ENCODE results near the gene PALLD.
"Not testable (repeated sequence)": the region's sequence is repeated elsewhere in the genome, so short reads cannot be mapped to it uniquely, and the experiment has no call there.

PALLD gene

DNA sequence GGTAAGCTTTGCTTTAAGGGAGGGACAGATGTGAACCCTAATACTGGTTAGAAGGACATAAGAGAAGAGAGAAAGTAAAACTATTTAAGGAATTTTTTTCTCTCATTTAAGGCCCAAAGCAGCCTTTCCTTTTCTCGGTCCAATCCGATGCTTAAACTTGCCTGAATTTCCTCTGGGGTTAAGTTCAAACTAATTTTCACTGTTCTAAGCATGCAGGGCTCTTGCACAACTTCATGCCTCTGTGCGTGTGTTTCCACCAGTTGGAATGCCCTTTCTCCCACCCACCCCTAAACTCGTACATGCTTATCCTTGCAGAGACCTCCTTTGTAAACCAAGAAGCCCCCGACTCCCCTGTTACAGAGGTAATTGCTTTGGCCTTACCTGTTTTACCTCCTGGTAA, 308.5 kb downstream of the PALLD start:
- DNase-seq = no peak

DNA sequence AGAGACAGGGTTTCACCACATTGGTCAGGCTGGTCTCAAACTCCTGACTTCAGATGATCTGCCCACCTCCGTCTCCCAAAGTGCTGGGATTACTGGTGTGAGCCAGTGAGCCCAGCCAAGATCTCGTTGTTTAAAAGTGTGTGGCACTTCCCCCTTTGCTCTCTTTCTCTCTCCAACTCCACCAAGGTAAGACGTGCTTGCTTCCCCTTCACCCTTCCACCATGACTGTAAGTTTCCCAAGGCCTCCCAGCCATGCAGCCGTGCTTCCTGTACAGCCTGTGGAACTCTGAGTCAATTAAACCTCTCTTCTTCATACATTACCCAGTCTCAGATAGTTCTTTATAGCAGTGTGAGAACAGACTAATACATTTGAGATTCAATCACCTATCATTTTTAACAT, 309.4 kb downstream of the PALLD start:
- DNase-seq = not testable (repeated sequence)

DNA sequence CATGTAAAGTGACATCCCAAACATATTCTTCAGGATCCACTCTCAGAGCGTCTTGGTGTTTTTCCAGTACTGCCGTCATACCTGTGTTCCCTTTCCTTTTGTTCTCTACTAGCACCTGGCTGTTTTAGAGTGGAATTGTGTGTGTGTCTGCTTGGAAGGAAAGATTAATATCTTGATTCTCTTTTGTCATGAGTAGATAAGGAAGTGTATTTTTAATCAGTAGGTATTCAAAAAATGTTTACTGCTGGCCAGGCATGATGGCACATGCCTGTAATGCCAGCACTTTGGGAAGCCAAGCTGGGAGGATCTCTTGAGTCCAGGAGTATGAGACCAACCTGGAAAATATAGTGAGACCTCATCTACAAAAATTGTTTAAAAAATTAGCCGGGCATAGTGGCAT, 314.4 kb downstream of the PALLD start:
- DNase-seq = no peak

DNA sequence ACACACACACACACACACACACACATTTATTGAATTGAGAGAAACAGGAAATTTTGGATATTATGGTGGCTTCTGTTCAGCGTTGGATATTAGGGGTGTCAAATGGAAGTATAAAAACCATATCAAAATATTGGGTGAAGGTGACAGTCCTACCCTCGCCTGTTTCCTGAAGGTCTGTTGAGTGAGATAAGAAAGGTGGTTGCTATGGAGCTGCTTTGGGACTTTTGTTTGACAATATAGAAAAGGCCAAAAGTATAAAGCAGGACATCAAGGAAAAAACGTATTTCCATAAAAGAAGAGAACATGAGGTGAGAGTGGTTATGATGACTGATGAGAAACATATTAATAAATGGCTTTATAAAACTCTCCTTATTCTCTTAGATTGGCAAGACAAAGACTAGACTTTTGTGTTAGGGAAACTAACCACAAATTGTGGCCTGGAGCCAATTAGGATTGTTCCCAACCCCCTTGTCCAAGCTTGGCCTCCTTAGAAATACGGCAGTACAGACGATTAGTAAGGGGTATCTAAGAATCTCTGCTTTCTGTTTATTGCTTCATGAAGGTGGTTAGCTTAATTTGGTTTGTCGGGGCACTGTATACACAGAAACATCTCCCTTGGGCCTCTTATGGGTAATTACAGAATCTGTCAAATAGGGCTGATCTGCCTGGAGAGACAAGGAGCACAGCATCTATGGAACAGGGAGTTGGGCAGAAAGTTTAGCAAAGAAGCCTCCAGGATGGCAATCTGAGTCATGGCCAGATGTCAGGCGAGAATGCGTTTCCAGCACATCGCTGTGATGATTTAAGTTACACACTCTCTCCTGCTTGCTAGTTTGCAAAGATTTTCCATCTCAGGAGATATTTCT, 315.2 kb downstream of the PALLD start:
- no peak for DNase-seq

DNA sequence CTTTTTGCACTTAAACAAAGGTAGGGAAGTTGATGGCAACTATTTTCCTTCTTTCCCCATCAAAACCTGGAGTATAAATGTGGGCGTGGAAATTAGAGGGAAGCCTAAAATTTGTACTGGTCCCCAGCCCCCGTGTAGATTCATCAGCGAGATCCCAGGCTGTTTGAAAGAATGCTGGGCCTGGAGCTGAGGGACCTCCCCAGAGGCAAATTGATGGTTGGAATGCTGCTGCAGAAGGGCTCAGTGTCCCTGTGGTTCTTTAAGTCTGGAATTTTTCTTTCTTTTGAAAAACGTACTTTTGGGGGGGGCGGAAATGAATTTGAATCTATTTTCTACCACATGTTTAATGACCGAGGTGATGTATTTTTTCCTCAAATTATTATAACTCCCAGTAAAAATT, 316.0 kb downstream of the PALLD start:
- DNase-seq = no peak

DNA sequence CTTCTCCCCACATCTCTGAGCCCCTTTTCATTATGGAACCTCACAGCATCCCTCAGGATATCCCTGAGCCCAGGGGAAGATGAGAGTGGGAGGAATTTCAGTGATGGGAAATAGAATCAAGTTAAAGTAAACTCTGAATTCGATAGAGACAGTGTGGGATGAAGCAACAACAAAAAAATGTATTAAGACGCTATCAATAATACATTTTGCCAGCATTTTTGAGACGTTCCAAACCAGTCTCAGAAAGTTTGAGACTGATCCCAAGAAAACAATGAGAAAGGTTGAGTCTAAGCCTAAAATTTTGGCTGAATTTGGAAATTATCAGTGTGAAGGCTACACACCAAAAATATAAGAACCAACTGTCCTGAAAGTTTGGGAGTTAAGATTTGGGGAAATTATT, 317.0 kb downstream of the PALLD start:
- DNase-seq = no peak

DNA sequence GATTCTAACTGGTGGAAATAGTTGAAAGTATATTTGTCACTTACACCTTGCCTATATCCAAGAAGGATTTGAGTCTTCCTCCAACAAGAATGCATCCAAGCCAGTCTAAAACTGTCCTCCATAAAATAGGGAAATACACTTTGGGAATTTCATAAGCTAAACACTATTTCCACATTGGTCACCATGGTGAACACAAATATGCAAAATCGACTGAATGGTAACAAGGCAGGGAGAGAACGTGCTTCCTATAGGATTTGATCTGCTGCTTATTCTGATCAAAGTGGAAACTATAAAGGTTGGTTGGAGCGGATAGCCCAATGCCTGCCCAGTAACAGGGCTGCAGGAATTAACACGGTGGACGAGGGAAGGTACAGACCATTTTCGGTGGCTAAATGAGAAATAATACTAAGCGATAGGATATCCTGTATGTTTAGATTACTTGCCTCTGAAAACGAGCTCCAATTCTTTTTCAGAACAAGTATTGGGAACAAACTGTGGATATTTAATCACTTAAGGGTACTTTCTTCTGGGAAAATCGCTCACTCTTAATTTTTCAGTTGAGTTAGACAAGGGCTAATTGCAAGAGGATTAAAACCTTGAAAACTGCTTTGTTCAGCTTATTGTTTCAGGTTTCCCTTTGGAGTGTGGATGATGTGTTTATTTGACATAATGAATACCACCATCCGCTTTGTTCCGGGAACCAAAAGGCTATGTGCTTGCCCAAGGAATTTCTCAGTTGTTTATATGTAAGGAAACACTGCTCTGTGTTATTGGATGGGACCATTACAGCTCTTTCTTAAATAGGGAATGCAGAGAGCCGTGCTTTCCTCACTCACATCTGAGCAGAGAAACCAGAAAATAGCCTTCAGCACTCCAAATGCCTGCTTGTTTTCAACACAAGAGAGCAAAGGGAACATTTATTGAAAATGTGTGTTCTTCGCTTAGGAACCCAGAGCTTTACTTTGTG, 318.8 kb downstream of the PALLD start:
- DNase-seq = no peak

DNA sequence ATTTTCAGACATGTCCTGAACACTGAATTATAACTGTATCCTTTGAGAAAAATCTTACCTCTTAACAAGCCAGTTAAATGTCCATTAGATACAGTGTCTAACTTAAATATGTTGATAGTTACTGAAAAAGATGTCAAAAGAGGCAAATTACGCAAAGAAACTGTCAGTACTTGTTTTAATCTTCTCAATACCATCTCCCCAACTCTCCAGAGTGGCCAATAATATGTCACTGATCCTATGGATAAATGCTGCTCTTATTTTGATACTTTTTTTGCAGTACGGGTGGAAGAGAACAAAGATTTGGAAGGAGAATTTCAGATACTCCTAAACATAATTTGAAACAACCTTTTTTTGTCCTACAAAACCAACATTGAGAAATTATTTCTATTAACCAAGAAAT, 320.5 kb downstream of the PALLD start:
- DNase-seq = no peak

DNA sequence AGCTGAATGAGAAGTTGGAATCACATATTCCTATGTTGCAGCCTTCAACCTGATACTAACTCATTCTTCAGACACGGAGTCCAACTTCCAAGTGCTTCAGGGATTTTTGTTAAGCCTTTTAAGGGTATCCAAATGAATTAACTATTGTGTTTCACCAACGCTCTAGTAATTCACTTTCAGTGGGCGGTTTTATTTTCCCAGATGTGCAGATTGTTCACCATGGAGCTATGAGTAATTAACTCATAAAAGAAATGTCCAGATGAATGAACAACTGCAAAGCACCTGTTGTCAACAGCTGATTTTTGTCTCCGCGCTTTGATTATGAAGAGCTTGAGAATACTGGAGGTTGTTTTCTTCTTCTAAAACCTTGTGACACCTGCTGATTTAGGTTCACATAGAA, 325.6 kb downstream of the PALLD start:
- DNase-seq = no peak

DNA sequence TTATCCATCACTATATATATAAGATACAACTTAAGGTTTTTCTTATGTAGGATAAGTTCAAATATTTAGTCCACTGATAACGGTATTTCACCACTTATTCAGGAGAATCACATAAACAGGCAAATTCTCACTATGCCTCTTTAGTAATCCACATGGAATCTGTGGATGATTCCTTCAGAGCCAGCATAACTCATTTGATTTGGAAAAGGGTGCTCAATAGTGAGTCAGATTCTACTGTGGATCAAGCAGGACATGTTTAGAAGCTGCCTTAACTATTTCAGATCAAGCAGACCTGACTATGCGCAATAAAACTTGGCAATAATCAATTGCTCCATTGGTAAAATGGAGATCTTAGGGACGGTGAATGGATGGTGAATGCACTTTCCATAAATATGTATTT, 329.1 kb downstream of the PALLD start:
- no peak for DNase-seq

DNA sequence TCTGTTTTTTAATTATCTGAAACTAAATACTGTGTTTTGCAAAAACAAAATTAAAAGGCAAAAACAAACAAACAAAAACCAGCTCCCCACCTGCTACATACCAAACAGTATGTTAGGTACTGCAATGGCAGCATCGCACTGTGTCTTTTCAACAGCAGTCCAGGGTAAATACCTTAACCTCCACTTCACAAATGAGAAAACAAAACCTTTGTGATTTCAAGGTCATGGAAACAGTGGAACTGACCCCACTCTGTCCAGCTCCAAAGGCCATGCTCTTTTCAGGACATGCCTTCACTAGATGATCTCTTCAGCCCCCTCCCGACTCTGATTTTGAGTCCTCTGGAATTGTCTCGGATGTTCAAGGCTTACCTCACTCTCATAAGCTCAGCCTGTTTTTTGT, 329.8 kb downstream of the PALLD start:
- DNase-seq = no peak

DNA sequence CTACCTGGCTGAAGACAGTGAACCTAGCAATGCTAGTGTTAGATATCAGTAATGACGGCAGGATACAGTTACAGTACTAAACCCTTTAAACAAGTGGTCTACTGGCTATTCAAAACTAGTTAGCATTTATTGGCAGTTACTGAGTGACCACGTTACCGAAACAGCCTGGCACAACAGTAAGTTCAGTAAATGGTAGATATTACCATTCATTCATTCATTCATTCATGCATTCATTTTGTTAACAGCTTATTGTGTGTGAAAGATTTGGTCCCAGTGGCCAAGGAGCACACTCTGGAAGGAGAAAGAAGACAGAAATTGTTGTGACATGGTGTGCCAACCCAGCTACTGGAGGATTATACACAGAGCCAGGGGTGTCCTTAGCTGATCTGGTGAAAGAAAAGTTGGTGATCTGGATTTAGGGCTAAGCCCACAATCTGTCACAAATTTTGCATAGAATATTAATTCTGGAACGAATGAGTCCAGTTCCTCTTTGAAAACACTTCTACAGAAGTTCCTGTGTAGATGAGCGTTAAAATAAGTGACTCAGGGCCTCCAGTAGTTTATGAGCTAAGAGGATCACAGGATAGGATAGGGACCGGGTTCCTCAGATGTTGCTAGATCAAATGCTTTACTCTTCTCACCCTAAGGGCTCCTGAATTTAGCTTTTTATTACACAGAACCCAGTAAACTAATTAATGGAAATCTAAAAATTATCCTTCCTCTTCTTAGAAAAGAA, 334.1 kb downstream of the PALLD start:
- DNase-seq = no peak

DNA sequence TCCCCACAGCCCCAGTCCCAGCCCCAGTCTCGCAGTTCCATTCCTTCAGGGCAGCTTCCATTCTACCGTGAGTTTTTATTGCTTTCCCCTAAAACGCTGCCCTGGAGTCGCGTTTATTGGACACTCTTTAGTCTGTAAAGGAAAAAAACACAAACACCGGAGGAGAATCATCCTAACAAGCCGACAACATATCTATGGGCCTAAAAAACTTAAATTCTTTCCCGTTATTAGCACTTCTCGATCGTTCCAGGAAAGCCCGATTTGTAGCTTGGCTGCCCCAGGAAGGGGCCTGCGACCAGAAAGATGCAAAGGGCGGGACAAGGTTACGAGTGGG, 334.7 kb downstream of the PALLD start:
- DNase-seq = no peak

DNA sequence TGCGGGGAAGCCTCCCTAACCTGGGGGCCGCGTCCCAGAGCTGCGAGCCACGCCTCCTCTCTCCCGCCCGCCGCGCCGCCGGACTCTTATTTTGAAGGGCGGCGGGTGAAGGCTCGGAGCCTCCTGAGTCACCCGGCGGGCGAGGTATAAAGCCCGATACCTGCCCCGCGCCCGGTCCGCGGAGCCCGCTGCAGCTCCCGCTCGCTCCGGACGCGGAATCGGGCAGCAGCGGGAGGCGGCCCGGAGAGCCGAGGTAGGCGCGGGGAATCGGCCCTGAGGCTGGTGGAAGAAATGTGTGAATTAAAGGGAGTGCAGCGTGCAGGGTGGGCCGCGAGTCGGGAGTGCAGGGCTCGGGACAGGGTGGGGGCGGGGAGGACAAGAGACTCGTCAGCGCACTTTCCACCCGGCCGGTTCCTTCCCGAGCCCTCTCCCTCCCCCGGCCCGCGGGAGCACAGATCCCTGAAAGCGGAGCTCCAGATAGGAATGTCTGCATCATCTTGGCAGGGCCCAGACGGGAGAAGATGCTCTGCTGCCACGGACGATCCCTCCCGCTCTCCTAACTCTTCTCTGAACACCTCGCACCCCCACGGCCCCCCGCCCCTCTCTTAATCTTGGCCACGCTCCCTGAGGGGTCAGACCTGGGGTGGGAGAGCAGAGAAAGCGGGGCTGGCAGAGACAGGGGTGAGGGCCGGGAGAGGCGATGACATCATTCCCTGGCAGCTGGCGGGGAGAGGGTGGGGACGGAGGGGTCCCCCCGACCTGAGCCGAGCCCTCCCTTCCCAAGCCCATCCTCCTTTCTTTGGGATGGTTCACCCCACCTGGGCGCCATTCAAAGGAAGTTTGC, 335.3 kb downstream of the PALLD start:
- DNase-seq = peak; percentile 61

DNA sequence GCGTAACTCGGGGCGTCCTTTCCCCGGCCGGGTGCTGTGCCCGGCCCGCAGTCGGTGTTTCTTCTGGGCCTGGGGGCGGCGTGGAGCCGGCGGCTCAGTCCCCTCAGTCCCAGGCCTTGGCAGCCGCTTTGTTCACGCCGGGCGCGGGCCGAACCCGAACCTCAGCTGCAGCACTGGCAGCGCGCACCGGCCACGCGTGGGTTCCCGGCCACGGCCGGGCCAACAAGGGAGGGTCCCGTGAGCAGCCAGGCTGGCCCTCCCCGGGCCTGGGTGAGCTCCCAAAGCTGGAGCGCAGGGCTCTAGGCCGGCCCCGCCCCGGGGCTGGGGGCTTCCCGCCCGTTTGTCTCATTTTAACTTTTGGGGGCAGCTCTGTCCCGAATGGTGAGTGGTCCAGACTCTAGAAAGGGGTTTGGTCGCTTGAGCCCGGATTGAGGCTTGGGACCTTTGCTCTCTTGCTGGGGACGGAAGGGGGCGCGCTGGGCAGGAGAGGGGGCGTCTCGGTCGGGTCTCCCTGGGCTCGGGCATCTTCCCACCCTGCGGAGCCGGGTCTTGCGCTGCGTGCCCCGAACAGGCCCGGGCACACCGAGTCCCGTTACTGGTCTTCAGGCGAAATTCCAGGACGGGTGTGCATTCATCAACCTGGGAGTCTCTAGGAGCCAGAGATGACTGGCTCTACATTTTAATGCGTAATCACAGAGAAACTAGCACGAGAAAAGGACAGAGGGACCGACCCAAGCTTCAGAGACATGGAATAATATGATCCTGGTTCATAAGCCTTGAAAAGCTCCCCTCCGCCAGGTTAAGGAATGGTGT, 336.1 kb downstream of the PALLD start:
- DNase-seq = no peak

DNA sequence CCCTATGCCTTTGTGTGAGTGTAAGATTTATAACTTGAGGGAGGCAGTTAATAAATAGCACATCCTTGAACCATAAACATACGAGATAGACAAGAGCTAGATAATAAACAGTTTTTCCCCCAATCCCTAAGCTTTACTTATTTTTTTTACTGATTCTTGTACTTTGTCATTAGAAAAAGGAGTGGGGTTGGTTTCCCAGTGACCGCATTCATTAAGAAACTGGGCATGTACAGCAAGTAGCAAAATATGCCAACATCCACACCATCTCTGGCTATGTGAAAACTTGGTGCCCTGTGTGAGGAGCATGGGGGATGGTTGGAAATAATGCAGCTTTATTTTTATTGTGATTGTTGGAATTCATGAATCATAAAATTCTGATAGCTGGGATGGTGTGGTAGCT, 337.0 kb downstream of the PALLD start:
- no peak for DNase-seq

DNA sequence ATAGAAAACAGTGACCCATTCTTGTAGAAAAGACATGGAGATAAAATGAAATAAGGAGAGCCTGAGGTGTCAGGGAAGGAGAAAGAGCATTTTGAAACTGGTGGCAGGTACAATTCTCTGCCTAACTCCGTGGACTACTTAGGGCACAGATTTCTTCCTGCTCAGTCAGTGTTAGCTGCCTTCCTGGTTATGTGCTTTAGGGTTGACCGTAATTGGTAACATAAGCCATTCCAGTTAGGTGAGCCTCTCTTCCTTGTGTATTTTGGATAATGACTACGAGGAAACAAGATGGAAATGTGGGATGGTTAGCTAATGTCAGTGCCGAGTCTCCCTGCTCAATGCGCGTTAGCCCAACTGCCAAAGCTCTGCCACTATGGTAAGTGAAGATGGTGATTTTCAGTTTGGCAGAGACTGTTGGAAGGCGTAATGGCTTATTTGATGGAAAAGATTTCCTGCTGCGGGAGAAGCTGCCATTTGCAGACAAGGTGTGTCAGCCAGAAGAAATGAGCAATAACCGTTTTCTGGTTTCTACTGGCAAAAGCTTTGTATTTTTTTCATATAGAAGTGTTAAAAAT, 339.1 kb downstream of the PALLD start:
- no peak for DNase-seq

DNA sequence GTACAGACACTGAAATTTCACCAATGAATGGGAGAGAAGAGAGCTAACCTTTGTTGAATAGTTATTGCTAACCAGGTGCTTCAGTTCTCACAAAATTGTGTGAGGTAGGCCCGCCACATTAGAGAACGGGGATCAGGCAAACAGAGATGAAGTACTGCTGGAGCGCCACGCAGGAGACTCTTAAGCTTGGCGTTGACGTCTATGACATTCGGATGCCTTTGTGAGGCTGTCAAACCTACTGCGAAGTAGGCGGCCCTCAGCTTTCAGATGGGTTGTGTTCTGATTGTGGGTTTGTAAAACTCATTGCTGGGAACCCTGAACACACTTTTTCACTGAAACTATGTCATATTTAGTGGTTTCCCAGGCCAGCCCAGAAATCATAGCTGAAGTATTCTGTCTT, 339.6 kb downstream of the PALLD start:
- DNase-seq = no peak

DNA sequence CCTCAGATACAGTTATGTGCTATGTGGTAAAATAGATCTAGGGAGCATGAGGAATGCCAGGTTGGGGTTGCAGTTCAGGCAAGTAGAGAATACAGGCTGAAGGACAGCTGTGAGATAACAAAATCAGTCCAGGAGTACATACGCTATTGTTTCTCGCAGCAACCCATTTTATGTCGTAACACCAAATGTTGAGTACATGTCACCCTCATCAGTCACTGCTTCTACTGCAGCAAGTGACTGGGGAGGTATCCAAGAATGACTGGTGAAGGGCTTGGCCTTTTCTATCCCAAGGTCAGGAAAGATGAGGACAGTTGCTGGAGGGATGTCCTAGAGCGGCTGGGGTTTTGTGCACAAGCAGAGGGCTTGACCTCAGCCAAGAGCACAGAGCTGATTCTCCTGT, 341.1 kb downstream of the PALLD start:
- no peak for DNase-seq

DNA sequence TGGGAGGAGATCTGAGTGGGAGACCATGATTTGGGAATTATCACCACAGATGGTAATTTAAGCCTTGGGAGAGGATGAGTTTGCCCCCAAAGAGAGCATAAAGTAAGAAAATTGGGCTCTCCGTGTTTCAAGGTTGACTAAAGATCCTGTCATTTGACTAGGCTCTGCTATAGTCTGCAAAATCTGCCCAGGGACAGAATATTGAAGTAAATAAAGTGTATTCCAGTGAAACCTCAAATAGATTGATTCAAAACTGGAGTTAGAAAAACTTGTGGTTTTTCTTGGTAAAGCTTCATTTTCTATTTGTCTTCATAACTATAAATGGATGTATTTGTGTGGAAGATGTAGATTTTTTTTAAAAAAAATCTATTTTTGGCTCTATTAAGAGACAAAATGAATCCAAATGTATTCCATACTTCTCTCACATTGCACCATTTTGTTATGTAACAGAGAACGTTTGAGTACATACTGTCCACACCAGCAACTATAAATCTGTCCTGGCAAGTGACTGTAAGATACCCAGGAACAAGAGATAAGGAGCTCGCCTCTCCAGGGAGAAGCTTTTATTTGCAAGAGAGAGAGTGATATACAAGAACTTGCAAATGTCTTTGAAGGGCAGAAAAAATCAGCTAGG, 343.0 kb downstream of the PALLD start:
- DNase-seq = no peak

DNA sequence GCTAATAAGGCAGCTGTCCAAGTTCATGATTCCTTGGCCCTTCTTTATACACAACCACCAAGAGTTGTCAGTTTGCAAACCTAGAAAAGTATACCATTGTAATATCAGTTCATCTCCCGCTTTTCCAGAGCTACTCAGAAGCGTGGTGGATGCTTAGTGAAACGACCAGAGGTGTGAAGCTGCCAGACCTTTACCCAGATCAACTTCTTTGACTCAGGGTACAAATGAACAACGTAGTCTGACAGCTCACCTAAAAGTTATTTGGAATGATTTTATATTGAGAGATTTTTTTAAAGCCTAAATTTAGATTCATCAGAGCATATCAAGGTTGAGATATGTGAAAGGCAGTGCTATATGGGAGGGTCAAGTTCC, 343.5 kb downstream of the PALLD start:
- DNase-seq = no peak

All from stimulated activated CD4-positive, alpha-beta T cell treated with anti-CD3 and anti-CD28 coated beads, Interleukin-12 subunit alpha, Interleukin-12 subunit beta, amount 100 ng/mL, for 4 hours (primary cell).